ENCODE measurements around the gene GRIN2B. TPM values are rescaled to one million over a fixed set of nuclear protein-coding genes. Genes with fewer than 3 reads are reported as not detected.

Gene GRIN2B
- total and polyA plus RNA-seq, 2 of the 13 experiments (the other 11 are each of a cell fraction or from before 2014, with no cell fraction given), result 0.05 to 0.13 TPM

DNA sequence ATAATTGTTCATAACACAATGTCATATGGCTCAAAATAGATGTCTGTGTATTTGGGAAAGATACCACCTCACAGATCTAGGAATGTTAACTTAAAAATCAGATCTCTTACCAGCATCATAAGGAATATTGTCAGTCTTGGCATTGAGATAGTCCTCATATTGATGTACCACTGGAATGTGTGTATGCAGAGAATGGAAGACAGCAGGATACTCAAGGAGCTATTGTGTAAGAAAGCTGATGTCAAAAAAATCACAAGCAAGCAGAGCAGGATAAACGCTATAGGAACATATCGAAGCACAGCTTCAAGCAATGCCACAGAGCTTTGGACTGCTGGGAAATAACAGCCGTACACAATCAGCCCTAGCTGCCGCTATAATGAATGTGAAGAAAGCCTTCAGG, 45.1 kb upstream of the GRIN2B start:
- Histone ChIP-seq H3K9me3 (ENCODE audit: low read length) (peaks cover under 1% of the 10 kb centered on the region; the same call in 1 of the 2 replicates), H3K27me3 (ENCODE audit: control insufficient read depth in 1 of 2, insufficient read depth in 2 of 2, low read length in 2 of 2) (no peaks in the 10 kb centered on the region; a peak in 1 of 5 replicates), H3K79me2 (ENCODE audit: insufficient read depth, low read length) (no peaks in the 10 kb centered on the region), H3K27ac (ENCODE audit: extremely low read length, insufficient read depth, low read length) (no peak overlapping the region), H3K9ac (ENCODE audit: insufficient read depth, low read depth, low read length) (no peak overlapping the region), H3K4me2 (ENCODE audit: low read depth, low read length) (no peak overlapping the region), H3K4me3 (replicated peaks in 1 of 3; ENCODE audit: insufficient read depth in 1 of 3, low read depth in 2 of 3, low read length in 3 of 3) (no peak overlapping the region), H4K20me1 (ENCODE audit: insufficient read depth, low read length) (no peaks in the 10 kb centered on the region), H2AFZ (ENCODE audit: low read length) (no peak overlapping the region), H3K36me3 (replicated peaks in 1 of 2; ENCODE audit: control insufficient read depth in 1 of 2, insufficient read depth in 2 of 2, low read length in 2 of 2) (no peaks in the 10 kb centered on the region), H3K4me1 (ENCODE audit: insufficient read depth, low read length) (no peaks in the 10 kb centered on the region)
- ChIA-PET POLR2A (no interaction called here), CTCF (ENCODE audit: low intra/inter-chr PET ratio, low total read pairs) (no interaction called here)
- no peak for FAIRE-seq
- ATAC-seq, result no peak
- BruUV-seq (replicated peaks), result no TSS peak
- WGBS (ENCODE audit: low lambda C conversion rate), result 59% methylated on average over 4 of the region's 4 CpGs
- no peak for DNase-seq (ENCODE audit: low spot score)
- TF ChIP-seq, protein P1, sequence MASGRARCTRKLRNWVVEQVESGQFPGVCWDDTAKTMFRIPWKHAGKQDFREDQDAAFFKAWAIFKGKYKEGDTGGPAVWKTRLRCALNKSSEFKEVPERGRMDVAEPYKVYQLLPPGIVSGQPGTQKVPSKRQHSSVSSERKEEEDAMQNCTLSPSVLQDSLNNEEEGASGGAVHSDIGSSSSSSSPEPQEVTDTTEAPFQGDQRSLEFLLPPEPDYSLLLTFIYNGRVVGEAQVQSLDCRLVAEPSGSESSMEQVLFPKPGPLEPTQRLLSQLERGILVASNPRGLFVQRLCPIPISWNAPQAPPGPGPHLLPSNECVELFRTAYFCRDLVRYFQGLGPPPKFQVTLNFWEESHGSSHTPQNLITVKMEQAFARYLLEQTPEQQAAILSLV (CRISPR knock-in tag; IDR thresholded peaks at IDR 0.05; ENCODE audit: borderline replicate concordance), result no peak
- no peak for TF ChIP-seq CCAR2 (optimal IDR thresholded peaks at IDR 0.05; ENCODE audit: low read depth, low read length)
- TF ChIP-seq, protein P2, sequence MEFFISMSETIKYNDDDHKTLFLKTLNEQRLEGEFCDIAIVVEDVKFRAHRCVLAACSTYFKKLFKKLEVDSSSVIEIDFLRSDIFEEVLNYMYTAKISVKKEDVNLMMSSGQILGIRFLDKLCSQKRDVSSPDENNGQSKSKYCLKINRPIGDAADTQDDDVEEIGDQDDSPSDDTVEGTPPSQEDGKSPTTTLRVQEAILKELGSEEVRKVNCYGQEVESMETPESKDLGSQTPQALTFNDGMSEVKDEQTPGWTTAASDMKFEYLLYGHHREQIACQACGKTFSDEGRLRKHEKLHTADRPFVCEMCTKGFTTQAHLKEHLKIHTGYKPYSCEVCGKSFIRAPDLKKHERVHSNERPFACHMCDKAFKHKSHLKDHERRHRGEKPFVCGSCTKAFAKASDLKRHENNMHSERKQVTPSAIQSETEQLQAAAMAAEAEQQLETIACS (CRISPR knock-in tag; IDR thresholded peaks at IDR 0.05), result no peak
- TF ChIP-seq ZSCAN30 (CRISPR knock-in tag; IDR thresholded peaks at IDR 0.05), result no peak
- TF ChIP-seq ZEB1 (IDR thresholded peaks at IDR 0.05; ENCODE audit: insufficient replicate concordance, low read depth), result no peak
- TF ChIP-seq HOXA5 (CRISPR knock-in tag; IDR thresholded peaks at IDR 0.05), result no peak
- in situ Hi-C loops (cut with HindIII; ENCODE audit: extremely low pct_ligation_motif_present, low pct_unique_long_range_greater_than_20kb), result no loop called here
- intact Hi-C loops (cut with micrococcal nuclease; ENCODE audit: unreplicated experiment), result no loop called here

DNA sequence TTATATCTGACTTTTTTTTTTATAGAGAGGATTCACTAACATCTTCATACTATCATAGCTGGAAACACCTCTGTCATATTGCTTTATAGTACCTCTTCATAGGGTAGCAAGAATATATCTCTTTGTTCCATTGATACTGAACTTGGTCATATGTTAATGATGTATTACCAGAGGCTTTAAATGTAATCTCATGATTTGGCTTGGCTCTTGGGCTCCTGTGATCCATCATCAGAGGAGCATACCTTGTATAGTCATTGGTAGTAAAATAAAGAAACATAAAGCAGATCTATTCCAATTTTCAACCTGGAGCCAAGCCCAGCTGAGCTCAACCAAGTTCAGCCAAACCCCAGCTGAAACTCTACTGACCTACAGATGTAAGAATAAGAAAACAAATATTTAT, 43.2 kb upstream of the GRIN2B start:
- Histone ChIP-seq H3K4me1 (ENCODE audit: insufficient read depth, low read length) (no peaks in the 10 kb centered on the region), H3K27ac (ENCODE audit: extremely low read length, insufficient read depth, low read length) (no peak overlapping the region), H3K4me2 (ENCODE audit: low read depth, low read length) (no peak overlapping the region), H4K20me1 (ENCODE audit: insufficient read depth, low read length) (no peaks in the 10 kb centered on the region), H3K36me3 (replicated peaks in 1 of 2; ENCODE audit: control insufficient read depth in 1 of 2, insufficient read depth in 2 of 2, low read length in 2 of 2) (no peaks in the 10 kb centered on the region), H3K9me3 (ENCODE audit: low read length) (no peaks in the 10 kb centered on the region), H3K4me3 (replicated peaks in 1 of 3; ENCODE audit: insufficient read depth in 1 of 3, low read depth in 2 of 3, low read length in 3 of 3) (no peak overlapping the region), H3K79me2 (ENCODE audit: insufficient read depth, low read length) (no peaks in the 10 kb centered on the region), H3K9ac (ENCODE audit: insufficient read depth, low read depth, low read length) (no peak overlapping the region), H3K27me3 (ENCODE audit: control insufficient read depth in 1 of 2, insufficient read depth in 2 of 2, low read length in 2 of 2) (no peaks in the 10 kb centered on the region; a peak in 1 of 5 replicates), H2AFZ (ENCODE audit: low read length) (no peak overlapping the region)
- intact Hi-C loops (cut with micrococcal nuclease; ENCODE audit: unreplicated experiment), result no loop called here
- no peak for DNase-seq (ENCODE audit: low spot score)
- POLR2A ChIA-PET, result no interaction called here
- no TSS peak for BruUV-seq (replicated peaks)
- ATAC-seq, result no peak
- TF ChIP-seq ZNF160 (CRISPR knock-in tag; IDR thresholded peaks at IDR 0.05) (no peak), RBFOX2 (IDR thresholded peaks at IDR 0.05; ENCODE audit: low read depth, low read length) (no peak), SP4 (CRISPR knock-in tag; IDR thresholded peaks at IDR 0.05) (no peak), FOXC1 (CRISPR knock-in tag; IDR thresholded peaks at IDR 0.05; ENCODE audit: borderline replicate concordance) (no peak), ZKSCAN1 (IDR thresholded peaks at IDR 0.05; ENCODE audit: low read length) (no peak), KAT7 (CRISPR knock-in tag; IDR thresholded peaks at IDR 0.05; ENCODE audit: borderline replicate concordance) (no peak), IKZF1 (IDR thresholded peaks at IDR 0.05) (no peak), ZMYM2 (CRISPR knock-in tag; IDR thresholded peaks at IDR 0.05) (no peak), TOE1 (CRISPR knock-in tag; IDR thresholded peaks at IDR 0.05) (no peak), SMAD1 (CRISPR knock-in tag; IDR thresholded peaks at IDR 0.05; ENCODE audit: borderline replicate concordance, low read depth) (no peak)
- TF ChIP-seq, protein P3, sequence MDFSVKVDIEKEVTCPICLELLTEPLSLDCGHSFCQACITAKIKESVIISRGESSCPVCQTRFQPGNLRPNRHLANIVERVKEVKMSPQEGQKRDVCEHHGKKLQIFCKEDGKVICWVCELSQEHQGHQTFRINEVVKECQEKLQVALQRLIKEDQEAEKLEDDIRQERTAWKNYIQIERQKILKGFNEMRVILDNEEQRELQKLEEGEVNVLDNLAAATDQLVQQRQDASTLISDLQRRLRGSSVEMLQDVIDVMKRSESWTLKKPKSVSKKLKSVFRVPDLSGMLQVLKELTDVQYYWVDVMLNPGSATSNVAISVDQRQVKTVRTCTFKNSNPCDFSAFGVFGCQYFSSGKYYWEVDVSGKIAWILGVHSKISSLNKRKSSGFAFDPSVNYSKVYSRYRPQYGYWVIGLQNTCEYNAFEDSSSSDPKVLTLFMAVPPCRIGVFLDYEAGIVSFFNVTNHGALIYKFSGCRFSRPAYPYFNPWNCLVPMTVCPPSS (IDR thresholded peaks at IDR 0.05), result no peak
- FAIRE-seq, result no peak
- in situ Hi-C loops (cut with HindIII; ENCODE audit: extremely low pct_ligation_motif_present, low pct_unique_long_range_greater_than_20kb), result no loop called here
- CTCF ChIA-PET (ENCODE audit: low intra/inter-chr PET ratio, low total read pairs), result no interaction called here

All from HepG2 (cell line).